NCI-H446 (cell line): ENCODE results near the gene CARMIL1.

Source experiments
- DNase-seq, 2 experiments: peaks; one replicate each; lab custom pipeline; 2025; lab: John Stamatoyannopoulos, UW

Gene CARMIL1

GRCh38 chr6:25278914-25279747, at the start of gene CARMIL1:
CARMIL1 (plus strand) TSS chr6:25279374; CDS start chr6:25279796, 422 bp downstream.
- DNase-seq: peak; percentile 80 to 88

GRCh38 chr6:25229671-25230321, 49.4 kb upstream of the CARMIL1 start:
- no peak for DNase-seq

GRCh38 chr6:25232479-25232878, 46.7 kb upstream of the CARMIL1 start:
- no peak for DNase-seq

- DNase-seq: no peak
These were observed 45.9 kb upstream of the CARMIL1 start for GRCh38 chr6:25233226-25233625.

- DNase-seq: no peak
These were observed 41.6 kb upstream of the CARMIL1 start for GRCh38 chr6:25237579-25237978.

DNA sequence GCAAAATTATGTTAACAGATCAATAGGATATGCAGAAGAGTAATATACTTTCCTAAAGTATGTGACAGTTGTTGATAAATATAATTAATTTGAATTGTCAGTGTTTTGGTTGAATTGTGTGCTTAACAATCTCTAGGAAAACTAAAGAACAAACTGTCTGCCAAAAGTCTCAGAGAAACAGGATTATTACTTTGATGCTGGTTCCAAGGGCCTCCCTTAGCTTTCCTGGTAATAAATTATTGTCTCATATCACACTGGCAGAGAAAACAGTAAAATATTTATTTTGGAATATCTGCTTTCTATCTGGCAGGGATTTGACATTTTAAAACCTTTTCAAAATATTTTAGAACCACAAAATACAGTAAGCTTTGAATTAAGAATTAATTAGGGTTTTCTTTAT, 40.1 kb upstream of the CARMIL1 start:
- no peak for DNase-seq

DNA sequence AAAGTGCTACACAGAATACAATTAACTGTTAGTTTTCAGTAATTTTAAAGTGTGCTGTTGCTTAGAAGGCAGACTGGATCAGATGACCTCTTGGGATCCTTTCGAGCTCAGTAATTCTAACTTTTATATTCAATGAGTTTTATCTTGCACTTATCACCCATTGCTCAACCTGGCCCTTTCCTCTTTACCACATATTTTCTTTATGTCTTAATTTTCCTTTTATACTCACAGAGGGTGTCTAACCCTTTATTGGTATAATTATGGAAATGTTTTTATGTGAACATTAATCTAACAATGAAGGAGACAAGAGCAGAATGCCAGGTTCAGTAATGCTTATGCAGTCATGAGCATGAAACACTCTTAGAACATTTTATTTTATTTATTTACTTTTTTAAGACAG, 39.7 kb upstream of the CARMIL1 start:
- no peak for DNase-seq

DNA sequence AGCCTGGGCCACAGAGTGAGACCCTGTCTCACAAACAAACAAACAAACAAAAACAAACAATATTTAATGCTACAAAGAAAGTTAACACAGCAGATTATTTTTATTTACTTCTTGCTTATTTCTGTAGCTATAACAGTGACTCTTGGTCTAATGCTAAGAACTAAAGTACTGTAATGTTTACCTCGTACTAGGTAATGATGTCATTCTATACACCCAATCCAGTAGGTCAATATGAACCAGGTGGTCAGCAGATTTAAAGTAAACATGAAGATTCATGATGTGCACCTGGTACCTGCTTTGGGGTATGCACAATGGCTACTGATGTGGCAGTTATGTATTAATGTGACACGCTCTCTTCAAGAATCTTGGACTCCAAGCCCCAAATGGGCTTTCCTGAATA, 36.6 kb upstream of the CARMIL1 start:
- DNase-seq: no peak

DNA sequence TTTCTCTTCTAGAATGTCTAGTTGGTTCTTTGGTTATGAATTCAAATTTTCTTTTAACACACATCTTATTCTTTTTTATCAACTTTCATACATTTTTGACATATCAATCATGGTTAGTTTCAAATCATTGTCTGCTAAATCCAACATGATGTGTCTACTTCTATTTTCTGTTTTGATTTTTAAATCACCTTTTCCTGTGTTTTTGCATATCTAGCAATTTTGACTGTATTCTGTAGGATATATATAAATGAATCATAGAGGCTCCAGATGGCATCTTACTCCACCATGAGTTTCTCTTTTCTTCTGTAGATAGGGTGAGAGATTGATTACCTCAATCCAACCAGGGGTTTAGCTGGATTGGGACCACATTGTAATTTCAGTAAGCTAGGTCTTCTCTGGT, 34.3 kb upstream of the CARMIL1 start:
- no peak for DNase-seq

DNA sequence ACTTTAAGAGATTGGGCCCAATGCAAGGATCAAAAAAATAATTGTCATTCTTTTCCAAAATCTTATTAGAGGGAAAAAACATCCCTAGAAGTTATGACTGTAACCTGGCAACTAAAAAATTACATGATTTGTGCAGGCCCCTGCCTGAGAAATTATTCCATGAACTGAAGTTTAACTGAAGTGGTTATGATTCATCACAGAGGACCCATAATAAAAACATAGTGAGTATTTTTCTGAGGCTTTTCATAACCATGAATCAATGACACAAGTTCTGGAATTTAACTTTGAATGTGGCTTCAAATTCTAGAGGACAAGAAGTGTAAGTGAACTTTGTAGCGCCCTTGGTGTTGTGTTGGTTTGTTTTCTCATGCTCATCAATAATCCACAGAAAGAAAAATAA, 31.1 kb upstream of the CARMIL1 start:
- no peak for DNase-seq

DNA sequence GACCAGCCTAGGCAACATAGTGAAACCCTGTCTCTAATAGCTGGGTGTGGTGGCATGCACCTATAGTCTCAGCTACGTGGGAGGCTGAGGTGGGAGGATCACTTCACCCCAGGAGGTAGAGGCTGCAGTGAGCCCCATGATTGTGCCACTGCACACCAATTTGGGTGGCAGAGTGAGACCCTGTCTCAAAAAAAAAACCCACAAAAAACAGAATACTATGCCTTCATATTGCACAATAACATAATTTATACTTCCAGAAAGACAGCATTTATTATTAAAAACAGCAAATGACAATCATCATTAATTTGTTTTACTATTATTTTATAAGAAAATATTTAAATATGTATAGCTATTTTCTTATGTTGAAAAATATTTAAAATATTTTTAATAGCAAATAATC, 30.0 kb upstream of the CARMIL1 start:
- DNase-seq: no peak

DNA sequence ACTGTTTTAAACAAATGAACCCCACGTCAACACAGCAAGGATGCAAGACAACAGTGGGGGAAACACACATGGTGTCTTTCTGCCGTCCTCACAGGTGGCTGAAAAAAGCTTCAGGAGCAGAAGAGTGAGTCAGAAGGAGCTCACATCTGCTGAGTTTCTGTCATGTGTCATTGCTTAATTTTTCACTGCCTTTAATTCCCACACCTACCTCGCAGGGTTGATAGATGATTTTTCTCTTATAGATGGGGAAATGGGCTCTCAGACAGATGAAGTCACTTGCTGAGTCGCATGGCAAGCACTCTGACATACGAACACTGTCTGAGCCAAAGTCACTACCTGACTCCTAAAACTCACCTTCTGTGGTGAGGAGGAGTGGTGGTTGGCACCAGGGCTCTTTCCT, 28.3 kb upstream of the CARMIL1 start:
- DNase-seq: no peak

- DNase-seq: no peak
These were observed 27.7 kb upstream of the CARMIL1 start for GRCh38 chr6:25251426-25251825.

DNA sequence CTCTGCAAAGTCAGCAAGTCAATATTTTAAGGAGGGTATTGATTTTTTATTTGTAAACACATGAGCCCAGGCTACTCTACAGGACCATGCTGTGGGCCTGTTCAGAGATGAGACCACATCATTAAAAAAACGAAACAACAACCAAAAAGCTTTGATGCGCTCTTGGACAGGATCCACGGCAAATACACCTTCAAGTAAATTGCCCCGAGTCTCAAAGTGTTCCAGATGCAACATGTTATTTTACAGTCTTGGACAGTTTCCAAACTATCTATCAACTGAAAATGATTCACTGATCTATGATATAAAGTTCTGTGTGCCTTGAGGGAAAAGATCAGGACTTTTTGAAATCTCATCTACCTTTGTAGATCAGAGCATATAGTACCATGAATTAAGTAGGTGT, 25.8 kb upstream of the CARMIL1 start:
- DNase-seq: peak in 1 of 2 experiments; percentile 43

DNA sequence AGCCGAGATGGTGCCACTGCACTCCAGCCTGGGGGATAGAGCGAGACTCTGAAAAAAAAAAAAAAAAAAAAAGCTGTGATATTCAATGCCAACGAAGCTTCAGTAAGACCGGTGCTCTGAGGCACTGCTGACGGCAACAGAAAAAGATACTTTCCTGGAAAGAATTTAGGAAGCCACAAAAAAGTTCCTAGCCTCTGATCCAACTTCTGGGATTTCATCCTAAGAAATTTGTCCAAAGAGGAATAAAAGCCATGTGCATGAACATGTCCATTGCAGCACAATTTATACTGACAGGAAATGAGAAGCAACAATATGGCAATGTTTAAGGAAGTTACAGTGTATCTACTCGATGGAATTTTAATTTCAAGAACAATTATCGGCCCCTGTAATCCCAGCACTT, 24.5 kb upstream of the CARMIL1 start:
- no peak for DNase-seq

GRCh38 chr6:25257686-25258348, 21.4 kb upstream of the CARMIL1 start:
- peak; percentile 26 to 38 for DNase-seq

DNA sequence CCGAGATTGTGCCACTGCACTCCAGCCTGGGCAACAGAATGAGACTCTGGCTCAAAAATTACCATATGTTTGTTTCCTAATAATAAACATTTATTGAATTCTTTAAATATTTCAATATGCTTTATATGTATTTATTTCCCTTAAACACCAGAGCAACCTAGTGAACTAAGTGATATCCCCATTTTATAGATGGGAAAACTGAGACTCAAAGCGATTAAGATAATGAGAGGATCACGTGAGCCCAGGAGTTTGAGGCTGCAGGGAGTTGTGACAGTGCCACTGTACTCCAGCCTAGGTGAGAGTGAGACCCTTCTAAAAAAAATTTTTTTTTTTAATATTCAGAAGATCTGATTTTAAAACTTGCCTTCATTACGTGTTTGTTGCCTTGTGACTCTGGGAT, 19.4 kb upstream of the CARMIL1 start:
- no peak for DNase-seq

DNA sequence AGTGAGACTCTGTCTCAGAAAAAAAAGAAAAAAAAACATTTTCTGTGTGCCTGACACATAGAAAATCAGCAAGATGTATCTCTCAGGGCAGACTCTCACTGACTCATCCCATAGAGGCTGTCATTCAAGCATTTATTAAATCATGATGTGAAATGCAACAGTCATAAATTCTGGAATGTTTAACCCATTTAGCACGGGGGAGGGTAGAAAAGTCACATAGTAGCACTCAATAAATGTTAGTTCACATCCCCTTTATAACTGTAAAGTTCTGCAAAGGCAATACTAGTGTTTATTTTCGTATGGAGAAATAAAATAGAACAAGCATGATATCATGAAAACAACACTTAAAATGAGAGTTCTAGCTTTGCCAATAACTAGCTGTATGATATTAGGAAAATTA, 15.5 kb upstream of the CARMIL1 start:
- DNase-seq: no peak

DNA sequence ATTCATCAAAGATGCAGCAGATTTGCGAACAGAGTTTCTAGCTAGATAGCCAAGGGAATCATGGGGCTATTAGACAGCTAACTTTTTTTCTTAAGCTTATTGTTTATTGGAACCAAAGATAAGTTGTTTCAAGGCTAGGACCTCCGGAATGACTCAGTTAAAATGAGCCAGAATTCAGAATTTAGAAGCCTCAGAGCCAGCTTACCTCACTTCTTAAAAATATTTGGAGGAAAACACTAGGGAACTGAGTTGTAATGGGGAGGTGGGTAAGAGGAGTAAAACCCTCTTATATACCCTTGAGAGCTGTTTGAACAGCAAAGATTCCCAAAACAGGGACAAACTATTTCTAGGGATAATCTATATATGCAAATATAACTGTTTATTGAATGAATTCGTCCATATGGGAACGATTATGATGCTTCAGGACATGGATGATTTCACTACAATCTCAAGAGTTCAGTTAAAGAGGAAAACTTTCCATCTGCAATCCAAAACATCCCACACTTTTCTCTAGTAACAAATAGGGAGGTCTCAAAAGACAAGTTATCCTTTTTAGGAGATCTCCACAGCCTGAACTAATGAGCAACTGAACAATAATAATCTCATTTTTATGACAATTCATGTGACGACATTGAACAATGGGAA, 12.6 kb upstream of the CARMIL1 start:
- no peak for DNase-seq

- DNase-seq: no peak
These were observed 11.5 kb upstream of the CARMIL1 start for GRCh38 chr6:25267662-25268061.

DNA sequence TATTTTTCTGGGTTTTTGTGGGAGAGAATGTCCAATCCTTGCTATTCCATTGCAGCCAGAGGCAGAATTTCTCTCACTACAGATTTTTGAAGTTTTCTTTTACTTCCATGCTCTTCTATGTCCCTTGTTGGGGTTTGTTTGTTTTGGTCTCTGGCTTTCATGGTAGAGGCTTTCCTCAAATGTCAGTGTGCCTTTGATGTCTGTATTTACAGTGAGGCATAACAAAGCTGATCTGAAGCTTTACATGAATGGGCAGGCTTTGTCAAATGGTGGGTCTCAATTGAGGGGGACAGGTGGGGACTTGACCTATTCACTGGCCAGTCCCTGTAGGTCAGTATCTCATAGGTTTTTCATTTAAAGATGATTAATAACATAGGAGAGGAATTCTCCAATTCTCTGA, 8.6 kb upstream of the CARMIL1 start:
- DNase-seq: no peak

DNA sequence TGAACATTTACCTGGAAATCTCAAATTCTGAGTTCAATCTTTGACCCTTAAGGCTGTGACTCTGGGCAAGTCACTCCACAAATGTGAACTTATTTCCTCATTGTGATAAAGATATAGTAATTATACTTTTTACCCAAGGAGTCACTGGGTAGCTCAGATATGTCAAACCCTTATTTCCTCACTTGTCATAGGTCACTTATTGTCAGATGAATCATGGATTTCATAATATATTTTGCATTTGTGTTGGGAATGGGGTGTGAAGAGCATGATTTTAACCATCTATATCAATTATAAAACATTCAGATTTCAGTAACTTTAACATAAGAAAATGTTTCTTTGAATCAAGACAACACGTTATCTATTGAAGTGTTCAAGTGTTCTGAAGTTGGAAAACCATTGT, 3.7 kb upstream of the CARMIL1 start:
- no peak for DNase-seq

DNA sequence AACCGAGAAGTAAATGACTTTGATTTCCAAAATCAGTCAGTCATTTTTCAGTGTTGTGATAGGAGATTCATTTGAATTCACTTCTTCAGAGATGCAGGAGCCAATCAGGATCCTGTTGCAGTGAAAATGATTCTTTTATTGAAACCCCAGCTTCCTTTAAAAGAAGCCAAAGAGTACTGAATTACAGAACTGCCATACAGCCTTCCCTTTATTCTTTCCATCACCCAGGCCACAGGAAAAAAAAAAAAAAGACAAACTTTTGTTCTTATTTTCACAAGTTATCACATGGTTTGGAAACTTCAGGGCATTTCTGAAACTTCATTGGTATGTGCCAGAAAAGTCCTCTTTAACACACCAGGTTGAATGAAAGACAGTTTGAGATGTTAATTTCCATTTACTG, 1.8 kb upstream of the CARMIL1 start:
- DNase-seq: no peak
